Astrocyte of the cerebellum (primary cell): ENCODE data around the gene SLC35G6.
A peak's percentile ranks its signal among the peaks of the same experiment; 100 is the strongest.
"Not testable (repeated sequence)": the region's sequence is repeated elsewhere in the genome, so short reads cannot be mapped to it uniquely, and the experiment has no call there.

Source experiments
- DNase-seq: peaks from one replicate; pipeline ENCODE4 v3.0.0-alpha.2; 2011; ENCODE audit warnings: low read depth
- H3K4me3 ChIP-seq: 2 replicates; pipeline ENCODE4 v1.5.1; 2011; ENCODE audit warnings: mild to moderate bottlenecking, low read depth, low read length, moderate library complexity
- CTCF ChIP-seq: IDR thresholded peaks from 2 replicates; pipeline ENCODE4 v1.5.1; 2012; ENCODE audit warnings: low read length, low read depth, moderate library complexity, mild to moderate bottlenecking; ENCODE audit errors: missing control alignments
- in situ Hi-C: cut with HindIII; loops from 2 replicates; pipeline ENCODE4 v1.10.0; 2017; ENCODE audit warnings: low sequenced_read_pairs

Gene SLC35G6

DNA sequence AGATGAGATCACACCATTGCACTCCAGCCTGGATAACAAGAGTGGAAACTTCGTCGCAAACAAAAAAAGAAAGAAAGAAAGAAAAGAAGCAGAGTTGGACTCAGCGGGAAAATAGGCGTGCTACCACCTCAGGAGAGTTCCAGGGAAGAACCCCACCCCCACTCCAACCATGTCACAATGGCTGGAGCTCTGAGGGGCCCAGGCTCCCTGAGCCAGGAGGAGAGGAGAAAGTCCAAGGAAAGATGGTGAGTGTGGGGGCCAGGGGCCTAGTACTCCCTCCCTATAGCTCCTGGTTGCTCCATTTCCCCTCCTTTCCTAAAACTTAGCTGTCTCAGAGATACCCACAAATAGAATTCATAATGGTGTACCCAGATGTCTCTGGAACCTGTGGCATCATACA, at the start of gene SLC35G6:
Gene SLC35G6, plus strand, starts transcription at position 172 of the 400 bp plus-strand sequence. Its CDS starts 71 bp downstream, at position 243.
- in situ Hi-C loops, H3K4me3 ChIP-seq, DNase-seq: not testable (repeated sequence)

- DNase-seq, result no peak
- in situ Hi-C loops, result loop anchor here (5.0 kb wide), 1 partner anchor 45 kb away; the partner anchor contains the start of gene ZBTB4
- no peak overlapping the region for H3K4me3 ChIP-seq
- no peak for TF ChIP-seq CTCF
These were observed 49.0 kb upstream of the SLC35G6 start for GRCh38 chr17:7432296-7432695.

- TF ChIP-seq CTCF, result no peak
- DNase-seq, result no peak
- in situ Hi-C loops, result no loop called here
- peak overlapping the region; percentile 39 for H3K4me3 ChIP-seq
These were observed 45.3 kb upstream of the SLC35G6 start for GRCh38 chr17:7435676-7436555.

DNA sequence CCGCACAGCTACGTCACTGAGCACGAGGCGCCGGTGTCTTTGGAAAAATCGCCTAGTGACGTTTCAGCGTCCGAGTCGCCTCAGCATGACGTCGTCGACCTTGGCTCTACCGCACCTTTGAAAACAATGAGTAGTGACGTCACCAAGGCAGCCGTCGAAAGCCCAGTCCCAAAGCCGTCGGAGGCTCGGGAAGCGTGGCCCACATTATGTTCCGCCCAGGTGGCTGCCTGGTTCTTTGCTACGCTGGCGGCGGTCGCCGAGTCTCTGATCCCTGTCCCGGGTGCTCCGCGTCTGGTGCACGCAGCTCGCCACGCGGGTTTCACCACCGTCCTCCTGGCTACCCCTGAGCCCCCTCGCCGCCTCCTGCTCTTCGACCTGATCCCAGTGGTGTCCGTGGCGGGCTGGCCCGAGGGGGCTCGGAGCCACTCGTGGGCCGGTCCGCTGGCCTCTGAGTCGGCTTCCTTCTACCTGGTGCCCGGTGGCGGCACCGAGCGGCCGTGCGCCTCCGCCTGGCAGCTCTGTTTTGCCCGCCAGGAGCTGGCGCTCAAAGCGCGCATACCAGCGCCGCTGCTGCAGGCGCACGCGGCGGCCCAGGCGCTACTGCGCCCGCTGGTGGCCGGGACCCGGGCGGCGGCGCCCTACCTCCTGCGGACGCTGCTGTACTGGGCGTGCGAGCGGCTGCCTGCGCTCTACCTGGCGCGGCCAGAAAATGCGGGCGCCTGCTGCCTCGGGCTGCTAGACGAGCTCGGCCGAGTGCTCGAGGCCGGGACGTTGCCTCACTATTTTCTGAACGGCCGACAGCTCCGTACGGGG, 44.5 kb upstream of the SLC35G6 start:
- in situ Hi-C loops, result no loop called here
- H3K4me3 ChIP-seq, result peak overlapping the region; percentile 19
- peak; percentile 23 for DNase-seq
- peak; percentile 66 for TF ChIP-seq CTCF

DNA sequence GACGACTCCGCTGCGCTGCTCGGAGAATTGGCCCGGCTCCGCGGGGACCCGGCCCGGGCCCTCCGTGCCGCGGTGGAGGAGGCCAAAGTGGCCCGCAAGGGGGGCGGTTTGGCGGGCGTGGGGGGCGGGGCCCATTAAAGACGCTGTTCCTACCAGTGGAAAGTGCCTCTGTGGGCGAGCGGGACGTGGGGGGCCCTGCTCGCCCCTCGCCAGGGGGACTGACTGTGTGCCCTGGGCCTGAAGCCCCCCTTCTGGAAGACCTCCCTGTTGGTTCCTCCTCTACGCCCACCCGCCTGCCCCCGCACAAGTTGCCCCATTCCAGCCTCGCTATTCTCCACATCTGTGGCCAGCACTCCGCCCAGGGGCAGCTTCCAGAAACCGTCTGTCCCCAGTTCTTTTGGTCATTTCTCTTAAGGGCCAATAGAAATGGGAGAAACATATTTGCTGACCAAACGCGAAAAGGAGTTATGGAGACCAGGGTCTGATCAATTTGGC, 43.8 kb upstream of the SLC35G6 start:
- in situ Hi-C loops, result no loop called here
- H3K4me3 ChIP-seq, result peak overlapping the region; percentile 19
- no peak for TF ChIP-seq CTCF
- no peak for DNase-seq

DNA sequence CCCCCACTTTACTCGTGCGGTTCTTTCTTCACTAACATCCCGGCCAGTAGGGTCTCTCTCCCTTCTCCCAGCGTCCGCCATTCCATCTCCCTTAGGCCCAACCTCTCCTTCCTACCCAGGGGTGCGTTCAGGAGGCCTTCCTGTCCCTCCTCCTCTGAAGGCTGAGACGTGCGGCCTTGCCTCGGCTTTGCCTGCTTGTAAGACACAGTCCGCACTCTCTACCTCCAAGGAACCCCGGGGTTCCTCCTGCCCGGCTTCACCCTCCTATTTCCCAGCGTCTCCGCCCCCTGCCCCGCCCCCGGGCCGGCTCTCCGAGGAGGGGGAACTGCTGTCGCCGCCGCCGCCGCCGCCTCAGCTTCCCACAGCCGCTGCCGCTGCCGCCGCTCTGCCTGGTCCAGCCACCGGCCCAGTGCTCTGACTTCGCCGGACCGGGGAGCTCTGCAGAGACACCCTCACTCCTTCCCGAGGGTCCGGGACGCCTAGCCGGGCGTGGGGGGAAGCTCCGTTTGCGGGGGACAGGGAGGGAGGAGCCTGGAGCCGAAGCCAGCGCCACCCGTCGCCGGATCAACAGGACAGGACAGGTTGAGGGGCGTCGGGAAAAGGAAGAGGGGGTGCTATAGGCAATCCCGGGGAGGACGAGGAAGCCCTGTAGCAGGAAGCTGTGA, 43.2 kb upstream of the SLC35G6 start:
- TF ChIP-seq CTCF, result no peak
- peak overlapping the region; percentile 22 for H3K4me3 ChIP-seq
- in situ Hi-C loops, result no loop called here
- DNase-seq, result no peak
